Measurements from ENCODE around the gene ADORA1. TPM values are rescaled to one million over a fixed set of nuclear protein-coding genes. Genes with fewer than 3 reads are reported as not detected.

Gene ADORA1
- total and polyA plus RNA-seq, 8 donors = 8.1 to 19.7 (median 15.5) TPM

DNA sequence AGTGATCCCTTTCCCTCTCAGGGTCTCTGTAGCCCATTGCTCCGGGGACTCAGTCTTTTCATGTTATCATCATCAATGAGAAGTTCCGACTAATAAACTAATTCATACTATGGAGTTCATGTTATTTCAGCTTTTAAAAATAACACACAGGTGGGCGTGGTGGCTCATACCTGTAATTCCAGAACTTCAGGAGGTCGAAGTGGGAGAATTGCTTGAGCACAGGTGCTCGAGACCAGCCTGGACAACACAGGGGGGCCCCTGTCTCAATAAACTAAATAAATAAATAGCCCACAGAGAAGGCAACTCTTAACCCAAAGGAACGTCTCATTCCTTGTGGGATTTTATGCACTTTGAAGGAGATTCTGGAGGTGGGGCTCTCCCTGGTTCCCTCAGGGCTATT lies 33.6 kb downstream of the ADORA1 start:
- FAIRE-seq (no peak), ATAC-seq (no peak), DNase-seq (no peak)
- TF ChIP-seq, protein P1, sequence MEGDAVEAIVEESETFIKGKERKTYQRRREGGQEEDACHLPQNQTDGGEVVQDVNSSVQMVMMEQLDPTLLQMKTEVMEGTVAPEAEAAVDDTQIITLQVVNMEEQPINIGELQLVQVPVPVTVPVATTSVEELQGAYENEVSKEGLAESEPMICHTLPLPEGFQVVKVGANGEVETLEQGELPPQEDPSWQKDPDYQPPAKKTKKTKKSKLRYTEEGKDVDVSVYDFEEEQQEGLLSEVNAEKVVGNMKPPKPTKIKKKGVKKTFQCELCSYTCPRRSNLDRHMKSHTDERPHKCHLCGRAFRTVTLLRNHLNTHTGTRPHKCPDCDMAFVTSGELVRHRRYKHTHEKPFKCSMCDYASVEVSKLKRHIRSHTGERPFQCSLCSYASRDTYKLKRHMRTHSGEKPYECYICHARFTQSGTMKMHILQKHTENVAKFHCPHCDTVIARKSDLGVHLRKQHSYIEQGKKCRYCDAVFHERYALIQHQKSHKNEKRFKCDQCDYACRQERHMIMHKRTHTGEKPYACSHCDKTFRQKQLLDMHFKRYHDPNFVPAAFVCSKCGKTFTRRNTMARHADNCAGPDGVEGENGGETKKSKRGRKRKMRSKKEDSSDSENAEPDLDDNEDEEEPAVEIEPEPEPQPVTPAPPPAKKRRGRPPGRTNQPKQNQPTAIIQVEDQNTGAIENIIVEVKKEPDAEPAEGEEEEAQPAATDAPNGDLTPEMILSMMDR (IDR thresholded peaks at IDR 0.05) = no peak
- Histone ChIP-seq H3K9me3 (no peaks in the 10 kb centered on the region), H3K4me3 (no peak overlapping the region), H3K27me3 (no peaks in the 10 kb centered on the region), H3K36me3 (no peaks in the 10 kb centered on the region), H3K4me1 (no peaks in the 10 kb centered on the region), H3K27ac (no peak overlapping the region)
- intact Hi-C loops (cut with DNase I) = no loop called here
- 35 to 44% methylated on average over 6 of the region's 6 CpGs for WGBS, 2 donors

DNA sequence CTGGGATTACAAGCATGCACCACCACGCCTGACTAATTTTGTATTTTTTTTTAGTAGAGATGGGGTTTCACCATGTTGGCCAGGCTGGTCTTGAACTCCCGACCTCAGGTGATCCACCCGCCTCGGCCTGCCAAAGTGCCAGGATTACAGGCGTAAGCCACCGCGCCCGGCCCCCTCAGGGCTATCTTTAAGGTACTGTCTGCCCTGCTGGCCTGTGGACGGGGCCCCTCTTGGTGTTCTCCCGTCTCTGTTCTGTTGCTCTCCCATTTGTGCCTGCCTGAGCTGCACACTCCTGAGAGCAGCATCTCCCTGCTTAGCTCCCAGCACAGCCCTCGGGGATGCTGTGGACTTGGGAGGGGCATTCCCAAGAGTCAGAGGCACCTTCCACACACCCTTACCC lies 34.2 kb downstream of the ADORA1 start:
- Histone ChIP-seq H3K9me3 (no peaks in the 10 kb centered on the region), H3K36me3 (no peaks in the 10 kb centered on the region), H3K4me1 (no peaks in the 10 kb centered on the region), H3K27me3 (no peaks in the 10 kb centered on the region), H3K4me3 (no peak overlapping the region), H3K27ac (no peak overlapping the region)
- no peak for ATAC-seq
- no peak for FAIRE-seq
- 74 to 78% methylated on average over 11 of the region's 11 CpGs for WGBS, 2 donors
- DNase-seq = no peak
- TF ChIP-seq, protein P1 (IDR thresholded peaks at IDR 0.05) = no peak
- intact Hi-C loops (cut with DNase I) = no loop called here

DNA sequence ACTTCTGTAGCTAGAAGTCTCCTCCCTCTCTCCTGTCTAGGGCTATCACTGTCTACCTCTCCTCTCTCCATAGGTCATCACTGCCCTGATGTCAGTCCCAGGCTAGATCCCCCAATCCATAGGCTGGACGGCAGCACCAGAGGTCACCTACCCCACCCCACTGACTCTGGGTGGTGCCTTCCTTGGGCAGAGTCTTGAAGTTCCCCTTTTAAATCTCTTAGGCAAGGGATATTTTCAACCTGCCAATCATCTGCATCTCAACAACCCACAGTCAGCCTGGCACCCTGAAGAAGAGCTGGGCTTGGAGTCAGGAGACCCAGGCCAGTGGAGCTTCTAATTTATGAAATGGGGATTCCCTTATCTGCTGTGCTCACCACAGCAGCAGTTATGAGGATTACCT lies 34.9 kb downstream of the ADORA1 start:
- WGBS, 2 donors = 64 to 67% methylated on average over 1 of the region's 1 CpG
- TF ChIP-seq, protein P1 (IDR thresholded peaks at IDR 0.05) = no peak
- Histone ChIP-seq H3K27ac (no peak overlapping the region), H3K4me3 (no peak overlapping the region), H3K36me3 (no peaks in the 10 kb centered on the region), H3K9me3 (no peaks in the 10 kb centered on the region), H3K27me3 (no peaks in the 10 kb centered on the region), H3K4me1 (no peaks in the 10 kb centered on the region)
- no peak for ATAC-seq
- intact Hi-C loops (cut with DNase I) = no loop called here
- FAIRE-seq = no peak
- no peak for DNase-seq

DNA sequence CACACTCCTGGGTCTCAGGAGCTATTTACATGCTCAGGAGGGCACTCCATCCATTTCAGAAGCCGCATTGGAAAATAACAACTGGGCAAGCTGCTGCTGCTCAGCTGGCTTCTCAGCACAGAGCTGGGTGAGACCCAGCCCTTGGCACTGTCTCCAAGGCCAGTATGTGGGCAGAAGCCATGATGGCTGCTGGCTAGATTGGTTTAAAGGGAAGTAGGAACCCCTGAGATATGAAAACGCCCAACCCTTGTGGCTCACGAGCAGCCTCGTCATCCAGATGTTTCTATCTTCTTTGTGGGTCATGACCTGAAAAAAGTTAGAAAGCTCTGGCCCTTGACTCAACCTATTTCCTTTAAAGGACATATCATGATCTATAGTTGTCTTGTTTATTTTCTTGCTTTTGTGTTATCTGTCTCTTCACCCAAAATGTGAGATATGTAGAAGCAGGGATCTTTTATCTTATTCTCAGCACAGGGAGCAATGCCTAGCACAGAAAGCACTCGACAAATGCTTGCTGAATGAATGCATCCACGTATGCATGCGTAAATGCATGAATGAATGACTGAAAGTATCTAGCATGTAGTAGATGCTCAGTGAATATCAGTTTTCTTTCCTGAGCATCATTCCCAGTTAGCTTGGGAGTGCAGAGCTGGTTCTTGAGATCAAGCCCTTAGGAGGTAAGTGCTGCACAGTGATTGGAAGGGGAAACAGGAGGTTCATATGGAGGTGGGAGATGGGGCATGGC lies 36.5 kb downstream of the ADORA1 start:
- Histone ChIP-seq H3K36me3 (no peaks in the 10 kb centered on the region), H3K4me3 (no peak overlapping the region), H3K4me1 (no peaks in the 10 kb centered on the region), H3K27ac (no peak overlapping the region), H3K9me3 (no peaks in the 10 kb centered on the region), H3K27me3 (no peaks in the 10 kb centered on the region)
- TF ChIP-seq, protein P1 (IDR thresholded peaks at IDR 0.05) = no peak
- WGBS, 2 donors = 53 to 55% methylated on average over 7 of the region's 7 CpGs
- FAIRE-seq (no peak), DNase-seq (no peak), ATAC-seq (no peak)
- intact Hi-C loops (cut with DNase I) = no loop called here

DNA sequence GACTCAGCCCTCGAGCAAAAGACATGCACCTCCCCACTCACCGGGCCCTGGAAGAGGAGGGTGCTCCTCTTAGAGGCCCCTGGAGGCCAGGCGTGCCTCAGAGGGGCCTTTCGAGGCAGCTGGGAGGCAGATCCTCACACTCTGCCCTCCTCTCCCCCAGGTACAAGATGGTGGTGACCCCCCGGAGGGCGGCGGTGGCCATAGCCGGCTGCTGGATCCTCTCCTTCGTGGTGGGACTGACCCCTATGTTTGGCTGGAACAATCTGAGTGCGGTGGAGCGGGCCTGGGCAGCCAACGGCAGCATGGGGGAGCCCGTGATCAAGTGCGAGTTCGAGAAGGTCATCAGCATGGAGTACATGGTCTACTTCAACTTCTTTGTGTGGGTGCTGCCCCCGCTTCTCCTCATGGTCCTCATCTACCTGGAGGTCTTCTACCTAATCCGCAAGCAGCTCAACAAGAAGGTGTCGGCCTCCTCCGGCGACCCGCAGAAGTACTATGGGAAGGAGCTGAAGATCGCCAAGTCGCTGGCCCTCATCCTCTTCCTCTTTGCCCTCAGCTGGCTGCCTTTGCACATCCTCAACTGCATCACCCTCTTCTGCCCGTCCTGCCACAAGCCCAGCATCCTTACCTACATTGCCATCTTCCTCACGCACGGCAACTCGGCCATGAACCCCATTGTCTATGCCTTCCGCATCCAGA lies 37.7 kb downstream of the ADORA1 start:
- DNase-seq (no peak), FAIRE-seq (no peak)
- intact Hi-C loops (cut with DNase I) = no loop called here

More for the DNA sequence above, 37.7 kb downstream of the ADORA1 start:
- no peaks in the 10 kb centered on the region for H3K9me3 ChIP-seq
- no peak overlapping the region for H3K4me3 ChIP-seq
- H3K36me3 ChIP-seq = no peaks in the 10 kb centered on the region
- H3K4me1 ChIP-seq = no peaks in the 10 kb centered on the region
- no peak for ATAC-seq
- no peaks in the 10 kb centered on the region for H3K27me3 ChIP-seq
- TF ChIP-seq, protein P1 (IDR thresholded peaks at IDR 0.05) = no peak
- H3K27ac ChIP-seq = no peak overlapping the region
- WGBS, 2 donors = 82 to 91% methylated on average over 28 of the region's 28 CpGs

Data from pancreas (tissue), 10 donors.